Fibroblast of lung (primary cell): ENCODE measurements around the gene USP32. TPM values are rescaled to one million over a fixed set of nuclear protein-coding genes. Genes with fewer than 3 reads are reported as not detected.

Experiments used
- DNase-seq, 2 donors: peaks; one replicate each; pipeline versions ENCODE4 v3.0.0 to v3.0.0-alpha.2; 2010; ENCODE audit warnings: low read depth in 2 of 2
- H2AFZ ChIP-seq: 2 replicates; pipeline ENCODE4 v1.5.1; 2012; ENCODE audit warnings: low read length, control low read depth, inconsistent platforms
- H3K27ac ChIP-seq: 2 replicates; pipeline ENCODE4 v1.5.1; 2011; ENCODE audit warnings: low read length, control low read depth; ENCODE audit not compliant: insufficient read depth
- H3K27me3 ChIP-seq: 2 replicates; pipeline ENCODE4 v1.5.1; 2011; ENCODE audit warnings: mild to moderate bottlenecking, low read length; ENCODE audit not compliant: control insufficient read depth, insufficient read depth
- H3K36me3 ChIP-seq: 2 replicates; pipeline ENCODE4 v1.5.1; 2011; ENCODE audit warnings: low read length; ENCODE audit not compliant: control insufficient read depth, insufficient read depth
- H3K4me1 ChIP-seq: 2 replicates; pipeline ENCODE4 v1.5.1; 2011; ENCODE audit warnings: low read length; ENCODE audit not compliant: control insufficient read depth, insufficient read depth; ENCODE audit errors: extremely low read depth
- H3K4me2 ChIP-seq: 2 replicates; pipeline ENCODE4 v1.5.1; 2011; ENCODE audit warnings: low read length, control low read depth; ENCODE audit not compliant: insufficient read depth; ENCODE audit errors: extremely low read depth
- H3K4me3 ChIP-seq, 4 experiments: fragments of 200-600 bp in 1 of 4; sonication (generic) in 1 of 4; replicated peaks in 1 of 4; 2 replicates each; pipeline ENCODE4 v1.5.1; 2011 to 2016; ENCODE audit warnings: low read length in 4 of 4, low read depth in 3 of 4, mild to moderate bottlenecking in 3 of 4, control low read depth in 2 of 4, inconsistent platforms in 1 of 4, mixed read lengths in 1 of 4; ENCODE audit not compliant: insufficient read depth in 1 of 4; ENCODE audit errors: control extremely low read depth in 1 of 4
- H3K79me2 ChIP-seq: 2 replicates; pipeline ENCODE4 v1.5.1; 2012; ENCODE audit warnings: mild to moderate bottlenecking, low read length, inconsistent platforms; ENCODE audit not compliant: control insufficient read depth, insufficient read depth
- H3K9ac ChIP-seq: 2 replicates; pipeline ENCODE4 v1.5.1; 2011; ENCODE audit warnings: mild to moderate bottlenecking, low read length, control low read depth; ENCODE audit not compliant: insufficient read depth
- H3K9me3 ChIP-seq: 2 replicates; pipeline ENCODE4 v1.5.1; 2012; ENCODE audit warnings: low read depth, low read length; ENCODE audit not compliant: control insufficient read depth, insufficient read depth
- H4K20me1 ChIP-seq: 2 replicates; pipeline ENCODE4 v1.5.1; 2011; ENCODE audit warnings: low read length; ENCODE audit not compliant: control insufficient read depth, insufficient read depth; ENCODE audit errors: extremely low read depth
- CTCF ChIP-seq, 2 donors: IDR thresholded peaks in 1 of 2; conservative IDR thresholded peaks in 1 of 2; 1 replicate in 1 of 2; 2 replicates in 1 of 2; pipeline ENCODE4 v1.5.1; 2011 to 2012; ENCODE audit warnings: low read length in 2 of 2, control low read depth in 1 of 2, inconsistent platforms in 1 of 2, low read depth in 1 of 2, mild to moderate bottlenecking in 1 of 2
- EZH2 ChIP-seq: IDR thresholded peaks from 2 replicates; pipeline ENCODE4 v1.5.1; 2012; ENCODE audit warnings: low read length, control low read depth, mild to moderate bottlenecking; ENCODE audit errors: missing control alignments
- polyA plus RNA-seq, 2 donors: library from polyadenylated mRNA; depleted of rRNA in 1 of 2; stranded (reverse) in 1 of 2; unstranded in 1 of 2; fragments of >200 nt; gene quantifications; 2 replicates each; pipeline ENCODE4 v1.2.1, GENCODE V29; 2011 to 2012; ENCODE audit warnings: missing spikeins in 1 of 2
- total RNA-seq: library from RNA; depleted of rRNA; stranded (reverse); fragments of >200 nt; gene quantifications from 2 replicates; pipeline ENCODE4 v1.2.1, GENCODE V29; 2014

The USP32 gene
- total and polyA plus RNA-seq, 2 donors (not counting 1 experiment from before 2014, with no cell fraction given), result 40.1 to 82.7 TPM

GRCh38 chr17:60168654-60169053, 223.3 kb downstream of the USP32 start:
- DNase-seq, result no peak
- Histone ChIP-seq H3K27ac (no peak overlapping the region), H3K9ac (no peak overlapping the region), H3K27me3 (no peaks in the 10 kb centered on the region), H3K79me2 (no peaks in the 10 kb centered on the region), H3K36me3 (no peaks in the 10 kb centered on the region), H3K4me1 (peaks cover 8% of the 10 kb centered on the region), H3K9me3 (no peaks in the 10 kb centered on the region), H3K4me3 (no peak overlapping the region), H2AFZ (no peak overlapping the region), H3K4me2 (no peak overlapping the region), H4K20me1 (no peaks in the 10 kb centered on the region)
- TF ChIP-seq CTCF (conservative IDR thresholded peaks at IDR 0.05 in 1 of 2, IDR thresholded peaks at IDR 0.05 in 1 of 2; ENCODE audit: low read depth in 1 of 2, low read length in 2 of 2) (no peak), EZH2 (no peak)

- Histone ChIP-seq H3K79me2 (no peaks in the 10 kb centered on the region), H3K4me1 (peaks cover 8% of the 10 kb centered on the region), H2AFZ (no peak overlapping the region), H3K36me3 (no peaks in the 10 kb centered on the region), H3K27ac (no peak overlapping the region), H3K9me3 (no peaks in the 10 kb centered on the region), H3K9ac (no peak overlapping the region), H4K20me1 (no peaks in the 10 kb centered on the region), H3K4me3 (no peak overlapping the region), H3K27me3 (no peaks in the 10 kb centered on the region), H3K4me2 (no peak overlapping the region)
- DNase-seq, result no peak
- no peak for TF ChIP-seq CTCF (conservative IDR thresholded peaks at IDR 0.05 in 1 of 2, IDR thresholded peaks at IDR 0.05 in 1 of 2; ENCODE audit: low read depth in 1 of 2, low read length in 2 of 2)
- TF ChIP-seq EZH2, result no peak
Observed at GRCh38 chr17:60167065-60167741, 224.7 kb downstream of the USP32 start.

- DNase-seq, result no peak
- no peak overlapping the region for H2AFZ ChIP-seq
- H3K4me1 ChIP-seq, result peaks cover 5% of the 10 kb centered on the region
- H3K27me3 ChIP-seq, result no peaks in the 10 kb centered on the region
- H3K4me2 ChIP-seq, result no peak overlapping the region
- H3K9ac ChIP-seq, result no peak overlapping the region
- no peaks in the 10 kb centered on the region for H3K79me2 ChIP-seq
- no peak overlapping the region for H3K27ac ChIP-seq
- H3K36me3 ChIP-seq, result no peaks in the 10 kb centered on the region
- TF ChIP-seq EZH2, result no peak
- no peak for TF ChIP-seq CTCF (conservative IDR thresholded peaks at IDR 0.05 in 1 of 2, IDR thresholded peaks at IDR 0.05 in 1 of 2; ENCODE audit: low read depth in 1 of 2, low read length in 2 of 2)
- no peak overlapping the region for H3K4me3 ChIP-seq
- H4K20me1 ChIP-seq, result no peaks in the 10 kb centered on the region
- no peaks in the 10 kb centered on the region for H3K9me3 ChIP-seq
Observed at GRCh38 chr17:60165971-60166370, 226.0 kb downstream of the USP32 start.
